Muscle layer of duodenum (tissue), 2 donors: ENCODE measurements around the gene ARID4B.
A peak's percentile ranks its signal among the peaks of the same experiment; 100 is the strongest.

Source experiments
- H3K27ac ChIP-seq: one replicate; pipeline ENCODE4 v1.7.0; 2013; ENCODE audit warnings: mild to moderate bottlenecking, low read length
- H3K27me3 ChIP-seq: one replicate; pipeline ENCODE4 v1.7.0; 2013; ENCODE audit warnings: low read depth, mild to moderate bottlenecking, control low read depth, low read length
- H3K36me3 ChIP-seq, 2 donors: one replicate each; pipeline ENCODE4 v1.7.0; 2013; ENCODE audit warnings: low read length in 2 of 2, control low read depth in 1 of 2, mild to moderate bottlenecking in 1 of 2; ENCODE audit not compliant: insufficient read depth in 2 of 2, control insufficient read depth in 1 of 2
- H3K4me1 ChIP-seq, 2 donors: one replicate each; pipeline ENCODE4 v1.7.0; 2013; ENCODE audit warnings: low read length in 2 of 2, mild to moderate bottlenecking in 2 of 2, control low read depth in 1 of 2, moderate library complexity in 1 of 2; ENCODE audit not compliant: insufficient read depth in 2 of 2, control insufficient read depth in 1 of 2
- H3K4me3 ChIP-seq, 2 donors: one replicate each; pipeline ENCODE4 v1.7.0; 2013; ENCODE audit warnings: low read length in 2 of 2, low read depth in 1 of 2, mild to moderate bottlenecking in 1 of 2
- H3K9me3 ChIP-seq, 2 donors: one replicate each; pipeline ENCODE4 v1.7.0; 2013; ENCODE audit warnings: low read length in 2 of 2, control low read depth in 1 of 2, mild to moderate bottlenecking in 1 of 2; ENCODE audit not compliant: control insufficient read depth in 1 of 2
- donor health status: healthy.

ARID4B gene

GRCh38 chr1:235351898-235352297, 23.9 kb upstream of the ARID4B start:
- H3K27ac ChIP-seq: no peak overlapping the region
- H3K9me3 ChIP-seq: no peaks in the 10 kb centered on the region
- no peak overlapping the region for H3K4me3 ChIP-seq
- no peaks in the 10 kb centered on the region for H3K36me3 ChIP-seq
- no peaks in the 10 kb centered on the region for H3K27me3 ChIP-seq
- H3K4me1 ChIP-seq: no peaks in the 10 kb centered on the region

- H3K27me3 ChIP-seq: no peaks in the 10 kb centered on the region
- H3K4me1 ChIP-seq: no peaks in the 10 kb centered on the region
- H3K36me3 ChIP-seq: no peaks in the 10 kb centered on the region
- no peaks in the 10 kb centered on the region for H3K9me3 ChIP-seq
- H3K4me3 ChIP-seq: no peak overlapping the region
- no peak overlapping the region for H3K27ac ChIP-seq
Measured at GRCh38 chr1:235351441-235351840, 23.5 kb upstream of the ARID4B start.

GRCh38 chr1:235343726-235344125, 15.7 kb upstream of the ARID4B start:
- no peaks in the 10 kb centered on the region for H3K9me3 ChIP-seq
- no peaks in the 10 kb centered on the region for H3K27me3 ChIP-seq
- H3K4me3 ChIP-seq: no peak overlapping the region
- H3K27ac ChIP-seq: no peak overlapping the region
- H3K36me3 ChIP-seq: peaks cover 17 to 27% of the 10 kb centered on the region in 2 donors
- peaks cover 0 to 5% of the 10 kb centered on the region in 2 donors for H3K4me1 ChIP-seq

GRCh38 chr1:235342471-235342870, 14.5 kb upstream of the ARID4B start:
- H3K36me3 ChIP-seq: peaks cover 17 to 32% of the 10 kb centered on the region in 2 donors
- H3K4me1 ChIP-seq: peaks cover 0 to 5% of the 10 kb centered on the region in 2 donors
- no peaks in the 10 kb centered on the region for H3K9me3 ChIP-seq
- no peak overlapping the region for H3K4me3 ChIP-seq
- H3K27me3 ChIP-seq: no peaks in the 10 kb centered on the region
- H3K27ac ChIP-seq: no peak overlapping the region

- H3K9me3 ChIP-seq: no peaks in the 10 kb centered on the region
- no peaks in the 10 kb centered on the region for H3K27me3 ChIP-seq
- H3K36me3 ChIP-seq: peaks cover 17 to 32% of the 10 kb centered on the region in 2 donors
- H3K4me1 ChIP-seq: peaks cover 0 to 5% of the 10 kb centered on the region in 2 donors
- H3K27ac ChIP-seq: no peak overlapping the region
- H3K4me3 ChIP-seq: no peak overlapping the region
Measured at GRCh38 chr1:235342039-235342438, 14.1 kb upstream of the ARID4B start.

GRCh38 chr1:235341334-235341733, 13.4 kb upstream of the ARID4B start:
- no peaks in the 10 kb centered on the region for H3K9me3 ChIP-seq
- H3K36me3 ChIP-seq: peaks cover 17 to 32% of the 10 kb centered on the region in 2 donors
- H3K27me3 ChIP-seq: no peaks in the 10 kb centered on the region
- H3K4me1 ChIP-seq: peaks cover 0 to 5% of the 10 kb centered on the region in 2 donors
- no peak overlapping the region for H3K4me3 ChIP-seq
- H3K27ac ChIP-seq: no peak overlapping the region

- Histone ChIP-seq H3K36me3 (peaks cover 19 to 27% of the 10 kb centered on the region in 2 donors), H3K9me3 (no peaks in the 10 kb centered on the region), H3K27me3 (no peaks in the 10 kb centered on the region), H3K27ac (no peak overlapping the region), H3K4me3 (no peak overlapping the region), H3K4me1 (peaks cover 0 to 5% of the 10 kb centered on the region in 2 donors)
Measured at GRCh38 chr1:235339746-235340145, 11.8 kb upstream of the ARID4B start.

GRCh38 chr1:235336903-235337302, 8.9 kb upstream of the ARID4B start:
- Histone ChIP-seq H3K27ac (no peak overlapping the region), H3K36me3 (peaks cover 8 to 11% of the 10 kb centered on the region in 2 donors), H3K9me3 (no peaks in the 10 kb centered on the region), H3K4me1 (peaks cover 4 to 10% of the 10 kb centered on the region in 2 donors), H3K27me3 (no peaks in the 10 kb centered on the region), H3K4me3 (no peak overlapping the region)

GRCh38 chr1:235331401-235331800, 3.4 kb upstream of the ARID4B start:
- peaks cover 5 to 9% of the 10 kb centered on the region in 2 donors for H3K36me3 ChIP-seq
- no peak overlapping the region for H3K27ac ChIP-seq

GRCh38 chr1:235330918-235331285, 2.9 kb upstream of the ARID4B start:
- Histone ChIP-seq H3K27me3 (no peaks in the 10 kb centered on the region), H3K36me3 (peaks cover 2 to 9% of the 10 kb centered on the region in 2 donors), H3K4me3 (no peak overlapping the region), H3K9me3 (no peaks in the 10 kb centered on the region), H3K27ac (no peak overlapping the region), H3K4me1 (peaks cover 11 to 35% of the 10 kb centered on the region in 2 donors)

More at GRCh38 chr1:235331401-235331800, 3.4 kb upstream of the ARID4B start:
- no peaks in the 10 kb centered on the region for H3K9me3 ChIP-seq
- no peak overlapping the region for H3K4me3 ChIP-seq
- H3K27me3 ChIP-seq: no peaks in the 10 kb centered on the region
- peaks cover 6 to 31% of the 10 kb centered on the region in 2 donors for H3K4me1 ChIP-seq

- H3K27ac ChIP-seq: peak overlapping the region; percentile 96
- H3K4me1 ChIP-seq: peaks cover 18 to 50% of the 10 kb centered on the region in 2 donors
- peaks cover 0 to 9% of the 10 kb centered on the region in 2 donors for H3K36me3 ChIP-seq
- peak overlapping the region; percentile 70 to 99 for H3K4me3 ChIP-seq
- no peaks in the 10 kb centered on the region for H3K9me3 ChIP-seq
- no peaks in the 10 kb centered on the region for H3K27me3 ChIP-seq
Measured at GRCh38 chr1:235329139-235329902, 1.3 kb upstream of the ARID4B start.
